Measurements from ENCODE around the gene IRS1.

DNA sequence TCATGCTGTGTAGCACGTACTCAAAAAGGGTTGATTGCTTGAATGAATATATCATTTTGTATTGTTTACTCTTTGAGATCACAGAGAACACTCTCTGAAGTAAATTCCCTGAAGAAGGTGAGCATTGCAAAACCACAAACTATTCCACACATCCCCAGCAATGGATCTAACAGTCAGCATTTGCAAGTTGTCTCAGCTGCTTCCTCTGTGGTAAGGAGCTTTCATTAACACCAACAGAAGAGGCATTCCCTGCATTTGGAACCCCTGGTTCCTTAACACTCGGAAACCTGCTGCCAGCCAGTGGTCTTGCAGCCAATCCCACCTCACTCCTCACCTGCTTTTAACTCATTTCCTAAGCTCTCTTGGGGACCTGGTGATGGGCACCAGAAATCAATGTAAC, 108.4 kb downstream of the IRS1 start:
- TF ChIP-seq, protein P1, sequence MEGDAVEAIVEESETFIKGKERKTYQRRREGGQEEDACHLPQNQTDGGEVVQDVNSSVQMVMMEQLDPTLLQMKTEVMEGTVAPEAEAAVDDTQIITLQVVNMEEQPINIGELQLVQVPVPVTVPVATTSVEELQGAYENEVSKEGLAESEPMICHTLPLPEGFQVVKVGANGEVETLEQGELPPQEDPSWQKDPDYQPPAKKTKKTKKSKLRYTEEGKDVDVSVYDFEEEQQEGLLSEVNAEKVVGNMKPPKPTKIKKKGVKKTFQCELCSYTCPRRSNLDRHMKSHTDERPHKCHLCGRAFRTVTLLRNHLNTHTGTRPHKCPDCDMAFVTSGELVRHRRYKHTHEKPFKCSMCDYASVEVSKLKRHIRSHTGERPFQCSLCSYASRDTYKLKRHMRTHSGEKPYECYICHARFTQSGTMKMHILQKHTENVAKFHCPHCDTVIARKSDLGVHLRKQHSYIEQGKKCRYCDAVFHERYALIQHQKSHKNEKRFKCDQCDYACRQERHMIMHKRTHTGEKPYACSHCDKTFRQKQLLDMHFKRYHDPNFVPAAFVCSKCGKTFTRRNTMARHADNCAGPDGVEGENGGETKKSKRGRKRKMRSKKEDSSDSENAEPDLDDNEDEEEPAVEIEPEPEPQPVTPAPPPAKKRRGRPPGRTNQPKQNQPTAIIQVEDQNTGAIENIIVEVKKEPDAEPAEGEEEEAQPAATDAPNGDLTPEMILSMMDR (conservative IDR thresholded peaks at IDR 0.05; ENCODE audit: low read depth, low read length) = no peak
- TF ChIP-seq EZH2phosphoT487 (IDR thresholded peaks at IDR 0.05; ENCODE audit: borderline replicate concordance, low read length) (no peak), EZH2 (IDR thresholded peaks at IDR 0.05; ENCODE audit: low read length, unreplicated experiment) (no peak)

Data from PC-3 (cell line).